NCI-H345 (cell line): ENCODE data around the gene NEURL1.

Experiments used
- DNase-seq: peaks from one replicate; lab custom pipeline; 2025; lab: John Stamatoyannopoulos, UW

NEURL1 gene

GRCh38 chr10:103546401-103546800, 52.9 kb downstream of the NEURL1 start:
- DNase-seq = no peak

GRCh38 chr10:103547391-103547946, 54.0 kb downstream of the NEURL1 start:
- no peak for DNase-seq

- DNase-seq = no peak
These were observed 54.5 kb downstream of the NEURL1 start for GRCh38 chr10:103548006-103548405.

GRCh38 chr10:103548581-103549348, 55.3 kb downstream of the NEURL1 start:
- peak; percentile 86 for DNase-seq

- DNase-seq = no peak
These were observed 55.8 kb downstream of the NEURL1 start for GRCh38 chr10:103549349-103549685.

GRCh38 chr10:103550229-103550628, 56.7 kb downstream of the NEURL1 start:
- no peak for DNase-seq

- no peak for DNase-seq
These were observed 58.4 kb downstream of the NEURL1 start for GRCh38 chr10:103551619-103552602.

- no peak for DNase-seq
These were observed 59.6 kb downstream of the NEURL1 start for GRCh38 chr10:103552856-103553742.

- DNase-seq = no peak
These were observed 60.4 kb downstream of the NEURL1 start for GRCh38 chr10:103553743-103554487.

- DNase-seq = peak; percentile 59
These were observed 61.2 kb downstream of the NEURL1 start for GRCh38 chr10:103554488-103555324.

- no peak for DNase-seq
These were observed 61.8 kb downstream of the NEURL1 start for GRCh38 chr10:103555325-103555649.

- DNase-seq = no peak
These were observed 62.2 kb downstream of the NEURL1 start for GRCh38 chr10:103555712-103556111.

GRCh38 chr10:103556383-103557007, 63.0 kb downstream of the NEURL1 start:
- DNase-seq = no peak

GRCh38 chr10:103557455-103557854, 64.0 kb downstream of the NEURL1 start:
- no peak for DNase-seq

GRCh38 chr10:103558911-103559310, 65.4 kb downstream of the NEURL1 start:
- DNase-seq = no peak

- DNase-seq = no peak
These were observed 66.3 kb downstream of the NEURL1 start for GRCh38 chr10:103559776-103560175.

GRCh38 chr10:103560886-103561285, 67.4 kb downstream of the NEURL1 start:
- DNase-seq = no peak

GRCh38 chr10:103562383-103562782, 68.9 kb downstream of the NEURL1 start:
- no peak for DNase-seq

GRCh38 chr10:103563231-103564115, 70.0 kb downstream of the NEURL1 start:
- DNase-seq = no peak
